CD4-positive, alpha-beta memory T cell (primary cell): ENCODE results near the gene HMCES. TPM values are rescaled to one million over a fixed set of nuclear protein-coding genes. Genes with fewer than 3 reads are reported as not detected.

ENCODE experiments used
- CTCF ChIA-PET: fragments of 350-600 bp; sonication (Branson Sonifier 250); formaldehyde crosslinking; loops from one replicate; lab custom pipeline; 2021; ENCODE audit warnings: inconsistent platforms; ENCODE audit not compliant: partially characterized antibody; lab: Charles Lee
- POLR2A ChIA-PET: fragments of 350-600 bp; sonication (Branson Sonifier 250); formaldehyde crosslinking; loops from one replicate; lab custom pipeline; 2021; ENCODE audit not compliant: partially characterized antibody; lab: Charles Lee
- DNase-seq, 5 donors: peaks; one replicate each; pipeline versions ENCODE4 v3.0.0 to v3.0.0-alpha.2; 2020 to 2022; ENCODE audit warnings: mixed read lengths in 1 of 5
- H3K27ac ChIP-seq: one replicate; pipeline ENCODE4 v1.7.0; 2013; ENCODE audit warnings: low read depth, low read length
- H3K27me3 ChIP-seq: 2 replicates; pipeline ENCODE4 v1.7.0; 2013; ENCODE audit warnings: mild to moderate bottlenecking, low read length, moderate library complexity; ENCODE audit not compliant: insufficient read depth
- H3K36me3 ChIP-seq: 2 replicates; pipeline ENCODE4 v1.7.0; 2013; ENCODE audit warnings: mild to moderate bottlenecking, low read length, moderate library complexity; ENCODE audit not compliant: insufficient read depth
- H3K4me1 ChIP-seq: 2 replicates; pipeline ENCODE4 v1.7.0; 2013; ENCODE audit warnings: mild to moderate bottlenecking, low read length, moderate library complexity; ENCODE audit not compliant: insufficient read depth
- H3K4me3 ChIP-seq, 2 donors: one replicate each; pipeline ENCODE4 v1.7.0; 2013; ENCODE audit warnings: low read length in 2 of 2, mild to moderate bottlenecking in 1 of 2
- H3K9me3 ChIP-seq, 2 donors: one replicate each; pipeline ENCODE4 v1.7.0; 2013; ENCODE audit warnings: low read length in 2 of 2, control low read depth in 1 of 2; ENCODE audit not compliant: control insufficient read depth in 1 of 2
- H3K27ac Mint-ChIP-seq, 7 donors: one replicate each; pipeline ENCODE4 v1.8.0; 2020 to 2021; ENCODE audit warnings: mixed read lengths in 7 of 7, mild to moderate bottlenecking in 6 of 7, inconsistent platforms in 3 of 7, moderate library complexity in 3 of 7
- H3K27me3 Mint-ChIP-seq, 2 donors: one replicate each; pipeline ENCODE4 v1.8.0; 2020 to 2021; ENCODE audit warnings: mixed read lengths in 2 of 2
- H3K36me3 Mint-ChIP-seq, 2 donors: one replicate each; pipeline ENCODE4 v1.8.0; 2020 to 2021; ENCODE audit warnings: mixed read lengths in 2 of 2, inconsistent platforms in 1 of 2, mild to moderate bottlenecking in 1 of 2
- H3K4me1 Mint-ChIP-seq, 4 donors: one replicate each; pipeline ENCODE4 v1.8.0; 2020 to 2021; ENCODE audit warnings: mixed read lengths in 4 of 4, mild to moderate bottlenecking in 1 of 4
- H3K4me3 Mint-ChIP-seq, 8 donors: one replicate each; pipeline ENCODE4 v1.8.0; 2020 to 2021; ENCODE audit warnings: mixed read lengths in 8 of 8, mild to moderate bottlenecking in 7 of 8, moderate library complexity in 6 of 8, inconsistent platforms in 3 of 8
- H3K9me3 Mint-ChIP-seq, 8 donors: one replicate each; pipeline ENCODE4 v1.8.0; 2020 to 2021; ENCODE audit warnings: mixed read lengths in 8 of 8, mild to moderate bottlenecking in 5 of 8, inconsistent platforms in 3 of 8, moderate library complexity in 1 of 8
- intact Hi-C: fragments of 100-400 bp; cut with micrococcal nuclease; formaldehyde crosslinking; loops from one replicate; pipeline ENCODE4 v1.15.1; 2023
- polyA plus RNA-seq, 2 donors: library from polyadenylated mRNA; unstranded; fragments of 300-500 nt; fragmentation: Illumina TruSeq; gene quantifications; one replicate each; pipeline ENCODE4 v1.2.3, GENCODE V29; 2021
- total RNA-seq, 2 experiments: library from RNA; stranded (reverse); gene quantifications; one replicate each; pipeline ENCODE4 v1.2.3, GENCODE V29; 2021

HMCES gene
- total and polyA plus RNA-seq, 4 experiments from 2014 or later: 50.1 to 100 (median 76.3) TPM

GRCh38 chr3:129310111-129311011 lies 31.7 kb downstream of the HMCES start:
- no peak for DNase-seq
- Histone ChIP-seq H3K4me1 (peaks cover 29% of the 10 kb centered on the region), H3K36me3 (peaks cover 1% of the 10 kb centered on the region), H3K9me3 (no peaks in the 10 kb centered on the region), H3K4me3 (no peak overlapping the region), H3K27me3 (no peaks in the 10 kb centered on the region), H3K27ac (no peak overlapping the region)
- CTCF ChIA-PET: interaction anchor here (1.3 kb wide), 1 partner anchor 13 kb away, joined by 4 read pairs; no protein-coding TSS in a partner anchor
- Mint-ChIP-seq H3K36me3 (peaks cover 0 to 12% of the 10 kb centered on the region in 2 donors), H3K27me3 (no peaks in the 10 kb centered on the region), H3K27ac (peak overlapping the region; percentile 2 to 83 (median 61)), H3K4me3 (no peak overlapping the region), H3K4me1 (peaks cover 18 to 41% (median 27%) of the 10 kb centered on the region in 4 donors), H3K9me3 (no peaks in the 10 kb centered on the region)
- POLR2A ChIA-PET: interaction anchor here (1.2 to 9.8 kb wide), 4 partner anchors 10 to 63 kb away, joined by 3 to 315 read pairs (median 49); partner anchors contain the start of genes COPG1 and HMCES
- intact Hi-C loops: no loop called here

DNA sequence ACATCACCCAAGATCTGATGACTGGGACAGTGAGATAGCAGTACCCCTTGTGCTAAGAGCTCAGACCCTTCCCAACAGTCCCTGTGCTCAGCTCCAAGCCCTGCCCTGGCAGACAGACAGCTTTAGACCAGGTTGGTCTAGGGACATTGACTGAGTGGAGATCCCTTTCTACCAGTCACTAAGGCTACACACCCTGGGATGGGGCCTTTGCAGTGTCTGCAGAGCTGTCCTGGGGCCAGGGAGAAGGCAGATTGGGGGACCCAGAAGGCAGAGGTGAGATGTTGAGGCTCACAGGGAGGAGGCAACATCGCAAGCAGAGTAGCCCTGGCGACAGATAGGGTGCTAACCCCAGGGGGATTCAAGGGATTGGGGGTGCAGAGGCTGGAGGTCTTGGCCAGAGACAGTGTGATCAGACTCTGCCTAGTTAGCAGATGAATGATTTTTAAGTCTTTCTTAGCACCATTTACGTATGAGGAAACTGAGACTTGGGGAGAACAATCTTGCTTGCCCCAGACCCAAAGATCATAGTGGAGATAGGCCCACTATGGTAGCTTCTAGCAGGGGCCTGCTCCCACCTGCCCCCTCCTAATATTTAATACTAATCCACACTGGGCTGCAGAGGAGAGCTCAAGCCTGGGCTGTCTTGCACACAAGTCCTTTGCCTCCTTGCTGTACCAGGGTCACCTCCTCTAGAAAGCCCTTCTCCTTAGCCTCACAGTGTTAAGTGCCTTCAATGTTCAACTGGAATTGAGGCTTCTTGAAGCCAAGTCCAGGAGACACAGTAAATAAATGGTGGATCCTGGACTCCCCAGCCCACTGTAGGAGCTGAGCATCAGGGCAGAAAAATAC lies 32.6 kb downstream of the HMCES start:
- CTCF ChIA-PET: interaction anchor here (0.8 to 1.3 kb wide), 3 partner anchors 9 to 341 kb away, joined by 3 to 4 read pairs (median 3); no protein-coding TSS in a partner anchor
- no peak for DNase-seq
- no peaks in the 10 kb centered on the region for H3K36me3 ChIP-seq
- Mint-ChIP-seq H3K27ac (peak overlapping the region; percentile 53 to 83 (median 70)), H3K9me3 (peaks cover 0 to 2% (median 0%) of the 10 kb centered on the region in 8 donors), H3K36me3 (peaks cover 0 to 9% of the 10 kb centered on the region in 2 donors), H3K27me3 (no peaks in the 10 kb centered on the region), H3K4me3 (peak overlapping the region in 2 of 8 donors; percentile 39 to 55), H3K4me1 (peaks cover 16 to 41% (median 25%) of the 10 kb centered on the region in 4 donors)
- H3K27ac ChIP-seq: no peak overlapping the region
- POLR2A ChIA-PET: interaction anchor here (1.2 to 9.8 kb wide), 7 partner anchors 6 to 636 kb away, joined by 3 to 315 read pairs (median 8); partner anchors contain the start of genes COPG1 and HMCES
- no peak overlapping the region for H3K4me3 ChIP-seq
- H3K9me3 ChIP-seq: no peaks in the 10 kb centered on the region
- H3K4me1 ChIP-seq: peaks cover 29% of the 10 kb centered on the region
- H3K27me3 ChIP-seq: no peaks in the 10 kb centered on the region
- intact Hi-C loops: no loop called here

DNA sequence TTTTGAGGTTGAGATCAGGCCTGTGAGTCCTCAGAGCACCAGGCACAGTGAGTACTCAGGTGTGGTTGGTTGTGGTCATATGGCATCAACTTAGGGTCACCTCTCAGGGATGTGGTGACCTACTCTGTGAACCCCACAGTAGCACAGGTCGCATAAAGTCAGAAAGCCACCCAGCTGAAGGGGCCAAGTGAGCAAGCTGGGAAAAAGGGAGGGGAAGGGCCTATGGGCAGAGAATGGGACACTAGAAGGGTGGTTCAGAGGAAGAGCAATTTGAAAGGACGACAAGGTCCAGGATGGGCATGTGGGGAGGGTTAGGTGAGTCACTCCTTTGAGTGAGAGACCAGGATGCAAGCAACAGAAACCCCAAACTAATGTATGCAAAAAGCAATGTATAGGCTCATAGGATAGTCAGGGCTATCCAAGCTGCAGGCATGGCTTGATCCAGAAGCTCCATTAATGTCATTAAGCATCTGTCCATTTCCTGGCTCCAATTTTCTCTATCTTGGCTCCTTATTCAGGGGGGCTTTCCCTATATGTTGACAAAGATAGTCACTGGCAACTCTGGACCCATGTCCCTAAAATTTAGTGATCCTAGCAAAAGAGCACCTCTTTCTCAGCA lies 33.5 kb downstream of the HMCES start:
- no peaks in the 10 kb centered on the region for H3K27me3 Mint-ChIP-seq
- H3K9me3 Mint-ChIP-seq: peaks cover 0 to 2% (median 0%) of the 10 kb centered on the region in 8 donors
- Histone ChIP-seq H3K36me3 (no peaks in the 10 kb centered on the region), H3K27me3 (no peaks in the 10 kb centered on the region), H3K27ac (no peak overlapping the region), H3K4me1 (peaks cover 34% of the 10 kb centered on the region), H3K9me3 (no peaks in the 10 kb centered on the region), H3K4me3 (no peak overlapping the region)
- H3K4me3 Mint-ChIP-seq: peak overlapping the region in 1 of 8 donors; percentile 88
- peak overlapping the region; percentile 10 to 93 (median 87) for H3K27ac Mint-ChIP-seq
- H3K36me3 Mint-ChIP-seq: peaks cover 0 to 4% of the 10 kb centered on the region in 2 donors
- DNase-seq: peak in 2 of 5 donors; percentile 8 to 15
- CTCF ChIA-PET: interaction anchor here (0.9 to 1.1 kb wide), 3 partner anchors 16 to 342 kb away, joined by 3 read pairs; no protein-coding TSS in a partner anchor
- peaks cover 16 to 41% (median 23%) of the 10 kb centered on the region in 4 donors for H3K4me1 Mint-ChIP-seq
- intact Hi-C loops: no loop called here
- POLR2A ChIA-PET: interaction anchor here (0.8 to 9.8 kb wide), 11 partner anchors 7 to 637 kb away, joined by 3 to 315 read pairs (median 5); partner anchors contain the start of genes COPG1 and HMCES

DNA sequence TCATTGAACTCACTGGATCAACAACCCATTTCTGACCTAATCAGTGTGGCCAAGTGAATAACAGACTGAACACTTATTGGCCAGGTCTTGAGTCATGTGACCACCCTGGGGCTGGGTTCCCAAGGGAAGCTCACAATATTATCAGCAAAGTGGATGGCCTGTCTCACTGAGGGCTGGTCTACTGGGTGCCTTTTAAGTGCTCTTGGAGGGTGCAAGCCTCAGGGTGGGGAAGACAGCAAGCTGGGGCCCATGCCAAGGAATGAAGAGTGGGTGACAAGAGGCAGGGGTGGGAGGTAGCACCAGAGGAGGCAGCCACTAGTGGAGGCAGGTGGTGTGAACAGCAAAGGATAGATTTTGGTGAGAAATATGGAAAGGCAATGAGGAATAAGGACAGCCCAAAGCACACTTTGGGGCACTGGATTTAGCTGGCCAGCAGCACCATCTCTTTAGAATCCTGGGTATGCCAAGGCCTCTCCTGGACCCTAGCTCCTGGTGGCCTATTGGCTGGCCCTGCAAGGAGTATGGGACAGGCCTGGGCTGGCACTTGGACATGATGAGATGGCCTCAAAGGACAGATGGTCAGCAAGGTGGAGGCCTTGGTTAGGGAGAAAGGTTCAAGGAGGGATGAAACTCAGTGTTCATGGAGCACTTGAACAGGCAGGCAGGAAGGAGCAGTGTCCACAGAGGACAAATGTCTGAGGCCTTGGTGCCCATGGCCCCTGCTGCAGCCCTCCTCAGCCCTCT lies 34.2 kb downstream of the HMCES start:
- H3K4me3 ChIP-seq: no peak overlapping the region
- no peaks in the 10 kb centered on the region for H3K9me3 ChIP-seq
- no peaks in the 10 kb centered on the region for H3K36me3 ChIP-seq
- intact Hi-C loops: no loop called here
- peaks cover 0 to 4% of the 10 kb centered on the region in 2 donors for H3K36me3 Mint-ChIP-seq
- ChIA-PET CTCF (interaction anchor here (0.9 to 2.0 kb wide), 4 partner anchors 17 to 343 kb away, joined by 3 to 5 read pairs (median 4); partner anchors contain the start of gene HMCES), POLR2A (interaction anchor here (0.8 to 9.8 kb wide), 17 partner anchors 8 to 695 kb away, joined by 3 to 315 read pairs (median 5); partner anchors contain the start of genes COPG1, HMCES, IFT122 and MBD4)
- H3K9me3 Mint-ChIP-seq: peaks cover 0 to 2% (median 0%) of the 10 kb centered on the region in 8 donors
- no peaks in the 10 kb centered on the region for H3K27me3 ChIP-seq
- H3K4me1 Mint-ChIP-seq: peaks cover 16 to 41% (median 23%) of the 10 kb centered on the region in 4 donors
- H3K27ac Mint-ChIP-seq: peak overlapping the region; percentile 17 to 93 (median 70)
- DNase-seq: no peak
- no peaks in the 10 kb centered on the region for H3K27me3 Mint-ChIP-seq
- H3K27ac ChIP-seq: peak overlapping the region; percentile 57
- H3K4me3 Mint-ChIP-seq: peak overlapping the region; percentile 44 to 97 (median 87)
- peaks cover 37% of the 10 kb centered on the region for H3K4me1 ChIP-seq

DNA sequence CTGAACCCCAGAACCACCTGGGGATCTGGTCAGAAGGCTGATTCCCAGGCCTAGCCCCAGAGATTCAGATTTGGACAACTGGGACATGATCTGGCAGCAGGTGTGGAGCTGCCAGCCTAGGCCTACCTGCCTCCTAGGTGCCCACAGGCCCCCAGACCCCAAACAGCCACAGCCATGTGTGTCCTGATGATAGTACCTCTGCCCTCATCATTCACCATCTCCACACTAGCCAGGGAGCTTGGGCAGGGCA lies 34.7 kb downstream of the HMCES start:
- Mint-ChIP-seq H3K27ac (peak overlapping the region; percentile 67 to 93 (median 84)), H3K36me3 (peaks cover 0 to 4% of the 10 kb centered on the region in 2 donors), H3K4me3 (peak overlapping the region; percentile 79 to 97 (median 87)), H3K4me1 (peaks cover 16 to 41% (median 23%) of the 10 kb centered on the region in 4 donors), H3K27me3 (no peaks in the 10 kb centered on the region), H3K9me3 (peaks cover 0 to 2% (median 0%) of the 10 kb centered on the region in 8 donors)
- H3K4me3 ChIP-seq: no peak overlapping the region
- ChIA-PET POLR2A (interaction anchor here (1.3 to 9.8 kb wide), 14 partner anchors 9 to 696 kb away, joined by 3 to 315 read pairs (median 9); partner anchors contain the start of genes COPG1, HMCES, IFT122 and MBD4), CTCF (interaction anchor here (1.1 to 2.0 kb wide), 3 partner anchors 21 to 343 kb away, joined by 3 to 5 read pairs (median 4); partner anchors contain the start of gene HMCES)
- peak overlapping the region; percentile 57 for H3K27ac ChIP-seq
- peaks cover 37% of the 10 kb centered on the region for H3K4me1 ChIP-seq
- no peaks in the 10 kb centered on the region for H3K27me3 ChIP-seq
- intact Hi-C loops: no loop called here
- DNase-seq: peak in 1 of 5 donors; percentile 19
- no peaks in the 10 kb centered on the region for H3K9me3 ChIP-seq
- H3K36me3 ChIP-seq: no peaks in the 10 kb centered on the region
